Peyer's patch (tissue), 4 donors: ENCODE measurements around the gene B3GNT3. TPM values are rescaled to one million over a fixed set of nuclear protein-coding genes. Genes with fewer than 3 reads are reported as not detected.

ENCODE experiments used
- DNase-seq, 3 donors: peaks; one replicate each; pipeline ENCODE4 v3.0.0-alpha.2; 2017 to 2019
- H3K27ac ChIP-seq, 4 donors: fragments of 200-600 bp; sonication (generic); one replicate each; pipeline ENCODE4 v1.5.1; 2016 to 2019
- H3K27me3 ChIP-seq, 2 donors: fragments of 200-600 bp; sonication (generic); one replicate each; pipeline ENCODE4 v1.5.1; 2019
- H3K36me3 ChIP-seq, 3 donors: fragments of 200-600 bp; sonication (generic); one replicate each; pipeline ENCODE4 v1.5.1; 2016 to 2019
- H3K4me1 ChIP-seq, 4 donors: fragments of 200-600 bp; sonication (generic); one replicate each; pipeline ENCODE4 v1.5.1; 2016 to 2019
- H3K4me3 ChIP-seq, 4 donors: fragments of 200-600 bp; sonication (generic); 1 replicate in 3 of 4; 2 replicates in 1 of 4; pipeline ENCODE4 v1.5.1; 2016 to 2019; ENCODE audit warnings: mild to moderate bottlenecking in 1 of 4
- H3K9me3 ChIP-seq, 4 donors: fragments of 200-600 bp; sonication (generic); one replicate each; pipeline ENCODE4 v1.5.1; 2016 to 2019; ENCODE audit warnings: mild to moderate bottlenecking in 1 of 4
- POLR2A ChIP-seq, 2 donors: fragments of 450-650 bp; IDR thresholded peaks; one replicate each; pipeline ENCODE4 v1.5.1; 2017; ENCODE audit warnings: antibody characterized with exemption in 2 of 2, mild to moderate bottlenecking in 2 of 2, moderate library complexity in 2 of 2
- total RNA-seq, 4 donors: library from RNA; depleted of rRNA; stranded (reverse); fragments of >200 nt; gene quantifications; one replicate each; pipeline ENCODE4 v1.1.0, GENCODE V29; 2016
- TF ChIP-seq, protein P1 (sequence below), 6 experiments: fragments of 450-650 bp in 4 of 6; fragments of 200-600 bp in 2 of 6; sonication (generic) in 1 of 6; IDR thresholded peaks; one replicate each; pipeline ENCODE4 v1.5.1; 2017 to 2019; ENCODE audit warnings: antibody characterized with exemption in 6 of 6, mild to moderate bottlenecking in 3 of 6, moderate library complexity in 1 of 6

The B3GNT3 gene
- total RNA-seq, 4 donors from 2014 or later: 13.2 to 154 (median 127) TPM

DNA sequence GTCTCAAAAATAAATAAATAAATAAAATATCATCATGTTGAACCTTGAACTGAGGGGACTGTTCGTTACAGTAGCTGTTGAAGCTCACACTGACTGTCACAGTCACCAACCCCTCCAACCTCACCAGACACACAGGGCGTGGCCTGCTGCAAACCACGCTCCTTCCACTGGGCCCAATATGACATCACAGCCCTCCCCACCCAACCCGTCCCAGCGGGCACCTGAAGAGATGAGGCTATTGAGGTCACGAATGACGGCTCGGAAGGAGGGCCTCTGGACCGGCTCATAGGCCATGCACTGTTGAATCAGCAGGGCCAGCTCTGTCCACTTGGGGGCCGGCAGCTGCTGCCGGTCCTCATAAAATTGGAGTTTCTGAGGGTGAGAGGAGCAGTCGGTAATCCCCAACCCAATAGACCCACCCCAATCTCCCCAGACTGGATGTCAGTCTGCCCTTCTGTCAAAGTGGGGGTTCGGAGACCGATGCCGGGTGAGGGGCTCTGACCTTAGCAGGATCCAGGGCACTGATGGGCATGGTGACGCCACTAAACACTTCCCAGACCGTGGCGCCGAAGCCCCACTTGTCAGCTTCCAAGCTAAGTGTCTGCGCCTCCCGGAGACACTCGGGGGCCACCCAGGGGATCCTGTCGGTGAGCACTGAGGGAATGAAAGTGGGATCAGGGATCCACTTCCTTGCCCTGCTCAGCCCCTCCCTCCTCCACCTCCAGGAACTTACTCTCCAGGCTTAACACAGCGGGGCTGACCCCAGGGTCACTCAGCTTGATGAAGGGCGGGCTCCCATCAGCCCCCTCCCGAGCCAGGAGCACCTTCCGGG is 39.6 kb downstream of the B3GNT3 start:
- DNase-seq: no peak
- Histone ChIP-seq H3K36me3 (peaks cover 0 to 5% (median 0%) of the 10 kb centered on the region in 3 donors), H3K27ac (no peak overlapping the region), H3K27me3 (no peaks in the 10 kb centered on the region), H3K4me1 (peaks cover 0 to 12% (median 0%) of the 10 kb centered on the region in 4 donors), H3K9me3 (no peaks in the 10 kb centered on the region), H3K4me3 (no peak overlapping the region)
- no peak for TF ChIP-seq POLR2A (IDR thresholded peaks at IDR 0.05)
- TF ChIP-seq, protein P1, sequence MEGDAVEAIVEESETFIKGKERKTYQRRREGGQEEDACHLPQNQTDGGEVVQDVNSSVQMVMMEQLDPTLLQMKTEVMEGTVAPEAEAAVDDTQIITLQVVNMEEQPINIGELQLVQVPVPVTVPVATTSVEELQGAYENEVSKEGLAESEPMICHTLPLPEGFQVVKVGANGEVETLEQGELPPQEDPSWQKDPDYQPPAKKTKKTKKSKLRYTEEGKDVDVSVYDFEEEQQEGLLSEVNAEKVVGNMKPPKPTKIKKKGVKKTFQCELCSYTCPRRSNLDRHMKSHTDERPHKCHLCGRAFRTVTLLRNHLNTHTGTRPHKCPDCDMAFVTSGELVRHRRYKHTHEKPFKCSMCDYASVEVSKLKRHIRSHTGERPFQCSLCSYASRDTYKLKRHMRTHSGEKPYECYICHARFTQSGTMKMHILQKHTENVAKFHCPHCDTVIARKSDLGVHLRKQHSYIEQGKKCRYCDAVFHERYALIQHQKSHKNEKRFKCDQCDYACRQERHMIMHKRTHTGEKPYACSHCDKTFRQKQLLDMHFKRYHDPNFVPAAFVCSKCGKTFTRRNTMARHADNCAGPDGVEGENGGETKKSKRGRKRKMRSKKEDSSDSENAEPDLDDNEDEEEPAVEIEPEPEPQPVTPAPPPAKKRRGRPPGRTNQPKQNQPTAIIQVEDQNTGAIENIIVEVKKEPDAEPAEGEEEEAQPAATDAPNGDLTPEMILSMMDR (IDR thresholded peaks at IDR 0.05): no peak

DNA sequence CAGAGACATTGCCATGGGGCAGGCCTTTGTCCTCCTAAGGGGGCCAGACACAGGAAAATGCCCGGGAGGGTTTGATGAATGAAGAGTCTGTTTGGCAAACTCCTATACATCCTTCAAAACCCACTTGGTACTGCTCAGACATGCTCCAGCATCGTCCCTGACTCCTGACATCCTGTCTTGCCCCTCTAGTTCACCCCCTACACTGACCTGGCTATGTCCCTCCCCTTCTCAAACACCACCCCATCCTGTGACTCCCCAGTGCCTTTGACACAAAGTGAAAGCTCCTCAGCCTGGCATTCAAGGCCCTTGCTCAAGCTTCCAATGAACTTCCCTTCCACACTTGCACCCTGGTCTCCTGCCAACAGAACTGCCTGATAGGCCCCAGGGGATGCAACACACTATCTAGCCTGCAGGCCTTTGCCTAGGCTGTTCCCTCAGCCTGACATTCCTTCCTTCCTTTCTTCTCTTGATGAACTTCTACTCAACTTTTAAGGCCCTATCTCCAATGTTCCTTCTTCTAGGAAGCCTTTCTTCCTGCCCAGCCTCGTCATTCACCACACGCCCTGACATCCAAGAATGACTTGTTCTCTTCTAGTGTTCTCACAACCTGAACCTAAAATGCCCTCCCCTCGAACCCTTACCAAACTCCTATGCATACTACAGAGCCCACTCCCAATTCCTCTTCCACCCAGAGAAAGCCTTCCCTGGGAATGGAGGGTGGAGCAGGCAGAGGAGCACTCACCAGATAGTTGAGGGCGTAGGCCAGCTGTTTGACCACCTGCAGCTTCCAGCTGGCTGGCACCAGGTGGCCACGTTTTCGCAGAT is 40.5 kb downstream of the B3GNT3 start:
- DNase-seq: no peak
- no peak overlapping the region for H3K27ac ChIP-seq
- H3K36me3 ChIP-seq: peaks cover 0 to 5% (median 0%) of the 10 kb centered on the region in 3 donors
- H3K4me3 ChIP-seq: no peak overlapping the region
- H3K4me1 ChIP-seq: peaks cover 0 to 7% (median 0%) of the 10 kb centered on the region in 4 donors
- TF ChIP-seq, protein P1 (IDR thresholded peaks at IDR 0.05): no peak
- TF ChIP-seq POLR2A (IDR thresholded peaks at IDR 0.05): no peak
- no peaks in the 10 kb centered on the region for H3K27me3 ChIP-seq
- H3K9me3 ChIP-seq: no peaks in the 10 kb centered on the region

DNA sequence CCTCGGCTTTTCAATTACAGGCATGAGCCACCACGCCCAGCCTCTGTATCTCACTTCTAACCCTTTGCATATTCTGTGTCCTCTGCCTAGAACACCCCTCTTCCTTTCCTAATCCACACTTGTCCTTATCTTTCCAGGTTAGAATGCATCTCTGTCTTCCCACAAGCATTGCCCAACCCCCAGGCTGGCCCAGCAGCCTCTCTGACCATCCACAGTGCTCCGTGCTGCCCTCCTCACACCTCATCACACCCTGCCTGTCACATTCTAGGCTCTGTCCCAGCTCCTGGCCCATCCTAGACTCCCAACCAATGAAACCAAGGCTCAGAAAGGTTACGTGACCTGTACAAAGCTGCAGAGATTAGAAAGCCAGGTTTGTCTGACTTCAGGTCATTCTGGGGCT is 41.6 kb downstream of the B3GNT3 start:
- H3K36me3 ChIP-seq: peaks cover 0 to 5% (median 0%) of the 10 kb centered on the region in 3 donors

DNA sequence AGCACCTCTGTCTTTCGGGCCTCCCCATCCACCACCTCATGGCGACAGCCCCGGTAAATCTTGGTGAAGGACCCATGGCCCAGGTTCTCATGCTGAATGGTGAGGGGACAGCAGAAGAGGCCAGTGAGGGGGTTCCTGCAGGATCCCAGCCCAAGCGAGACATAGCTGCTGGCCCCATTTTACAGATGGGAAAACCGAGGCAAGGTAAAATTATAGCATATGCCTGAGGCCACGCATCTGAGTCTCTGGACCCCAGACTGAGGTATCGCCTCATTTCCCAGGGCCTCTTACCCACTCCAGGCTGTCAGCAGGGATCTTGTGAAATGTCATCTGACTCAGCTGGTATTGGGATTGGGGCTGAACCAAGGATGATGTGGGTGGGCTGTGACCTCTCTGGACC is 43.0 kb downstream of the B3GNT3 start:
- TF ChIP-seq, protein P1 (IDR thresholded peaks at IDR 0.05): no peak
- TF ChIP-seq POLR2A (IDR thresholded peaks at IDR 0.05): no peak
- H3K27me3 ChIP-seq: no peaks in the 10 kb centered on the region
- peaks cover 0 to 13% (median 0%) of the 10 kb centered on the region in 4 donors for H3K4me1 ChIP-seq
- no peak overlapping the region for H3K27ac ChIP-seq
- no peaks in the 10 kb centered on the region for H3K9me3 ChIP-seq
- peaks cover 0 to 5% (median 0%) of the 10 kb centered on the region in 3 donors for H3K36me3 ChIP-seq
- H3K4me3 ChIP-seq: no peak overlapping the region
- DNase-seq: no peak

More for the DNA sequence above, 41.6 kb downstream of the B3GNT3 start:
- Histone ChIP-seq H3K27me3 (no peaks in the 10 kb centered on the region), H3K4me1 (peaks cover 0 to 3% (median 0%) of the 10 kb centered on the region in 4 donors), H3K9me3 (no peaks in the 10 kb centered on the region), H3K4me3 (no peak overlapping the region), H3K27ac (no peak overlapping the region)
- no peak for DNase-seq
- TF ChIP-seq, protein P1 (IDR thresholded peaks at IDR 0.05): no peak
- TF ChIP-seq POLR2A (IDR thresholded peaks at IDR 0.05): no peak

DNA sequence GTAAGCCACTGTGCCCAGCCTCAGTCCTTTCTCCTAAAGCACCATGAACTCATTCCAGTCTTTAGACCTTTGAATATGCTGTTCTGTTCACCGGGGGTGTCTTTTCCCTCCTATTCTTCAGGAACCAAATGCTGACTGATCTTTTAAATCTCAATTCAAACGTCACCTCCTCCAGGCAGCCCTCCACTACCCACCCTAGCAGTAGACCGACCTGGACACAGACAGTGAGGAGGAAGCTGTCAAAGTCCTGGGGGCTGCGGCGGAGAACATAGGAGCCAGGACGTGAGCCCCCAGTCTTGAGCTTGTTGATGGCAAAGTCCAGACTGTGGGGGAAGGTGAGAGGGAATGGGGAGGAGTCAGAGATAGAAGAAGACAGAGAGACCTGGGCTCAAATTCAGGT is 45.1 kb downstream of the B3GNT3 start:
- Histone ChIP-seq H3K4me3 (no peak overlapping the region), H3K27ac (no peak overlapping the region), H3K27me3 (no peaks in the 10 kb centered on the region), H3K9me3 (no peaks in the 10 kb centered on the region), H3K4me1 (peaks cover 0 to 13% (median 1%) of the 10 kb centered on the region in 4 donors), H3K36me3 (peaks cover 0 to 5% (median 0%) of the 10 kb centered on the region in 3 donors)
- no peak for TF ChIP-seq POLR2A (IDR thresholded peaks at IDR 0.05)
- TF ChIP-seq, protein P1 (IDR thresholded peaks at IDR 0.05): no peak
- no peak for DNase-seq
